Breast epithelium (tissue), 4 donors: Measurements from ENCODE around the gene RAI1. TPM values are rescaled to one million over a fixed set of nuclear protein-coding genes. Genes with fewer than 3 reads are reported as not detected.

ENCODE experiments used
- DNase-seq, 2 donors: peaks; one replicate each; pipeline ENCODE4 v3.0.0-alpha.2; 2019; ENCODE audit warnings: low spot score in 2 of 2
- H3K27ac ChIP-seq, 2 donors: fragments of 200-600 bp; sonication (generic) in 1 of 2; one replicate each; pipeline ENCODE4 v1.5.1; 2016 to 2019; ENCODE audit warnings: mild to moderate bottlenecking in 1 of 2
- H3K27me3 ChIP-seq, 2 donors: fragments of 200-600 bp; sonication (generic) in 1 of 2; one replicate each; pipeline versions ENCODE4 v1.5.1 to v1.6.0; 2017 to 2019; ENCODE audit warnings: control low read depth in 1 of 2, mild to moderate bottlenecking in 1 of 2
- H3K36me3 ChIP-seq: fragments of 200-600 bp; one replicate; pipeline ENCODE4 v1.5.1; 2019
- H3K4me1 ChIP-seq, 2 donors: fragments of 200-600 bp; sonication (generic); one replicate each; pipeline ENCODE4 v1.5.1; 2016 to 2019; ENCODE audit warnings: control low read depth in 1 of 2
- H3K4me3 ChIP-seq, 3 donors: fragments of 200-600 bp; sonication (generic); 1 replicate in 2 of 3; 2 replicates in 1 of 3; pipeline ENCODE4 v1.5.1; 2016 to 2019; ENCODE audit warnings: mild to moderate bottlenecking in 3 of 3, moderate library complexity in 2 of 3
- H3K9me3 ChIP-seq, 2 donors: fragments of 200-600 bp; sonication (generic) in 1 of 2; one replicate each; pipeline ENCODE4 v1.5.1; 2016 to 2019; ENCODE audit warnings: control low read depth in 1 of 2
- CTCF ChIP-seq, 3 donors: fragments of 450-650 bp; IDR thresholded peaks; one replicate each; pipeline ENCODE4 v1.5.1; 2016 to 2017; ENCODE audit warnings: antibody characterized with exemption in 3 of 3, mild to moderate bottlenecking in 3 of 3, moderate library complexity in 3 of 3
- POLR2A ChIP-seq: fragments of 450-650 bp; IDR thresholded peaks from one replicate; pipeline ENCODE4 v1.6.1; 2016; ENCODE audit warnings: antibody characterized with exemption, mild to moderate bottlenecking, moderate library complexity
- POLR2AphosphoS5 ChIP-seq, 3 donors: sonication (generic); formaldehyde crosslinking; IDR thresholded peaks; one replicate each; pipeline ENCODE4 v1.6.1; 2017; ENCODE audit warnings: antibody characterized with exemption in 3 of 3
- intact Hi-C: fragments of 100-400 bp; cut with DNase I; formaldehyde crosslinking; loops from one replicate; pipeline ENCODE4 v1.15.1; 2023; ENCODE audit warnings: low total_unique reads
- total RNA-seq, 3 donors: library from RNA; depleted of rRNA; stranded (reverse); fragments of >200 nt; gene quantifications; one replicate each; pipeline ENCODE4 v1.1.0, GENCODE V29; 2016

RAI1 gene
- total RNA-seq, 3 donors from 2014 or later, result 5.6 to 25.6 (median 20.6) TPM

- Histone ChIP-seq H3K27me3 (no peaks in the 10 kb centered on the region), H3K9me3 (peaks cover 5% of the 10 kb centered on the region in 2 donors), H3K4me1 (no peaks in the 10 kb centered on the region), H3K4me3 (no peak overlapping the region), H3K36me3 (no peaks in the 10 kb centered on the region), H3K27ac (no peak overlapping the region)
- TF ChIP-seq POLR2AphosphoS5 (IDR thresholded peaks at IDR 0.05), result no peak
- TF ChIP-seq POLR2A, result no peak
- TF ChIP-seq CTCF (IDR thresholded peaks at IDR 0.05), result no peak
- intact Hi-C loops, result no loop called here
- no peak for DNase-seq
Observed at GRCh38 chr17:17661134-17661533, 20.1 kb upstream of the RAI1 start.

- intact Hi-C loops, result no loop called here
- TF ChIP-seq POLR2AphosphoS5 (IDR thresholded peaks at IDR 0.05) (no peak), POLR2A (no peak), CTCF (IDR thresholded peaks at IDR 0.05) (no peak)
- no peak for DNase-seq
- H3K9me3 ChIP-seq, result peaks cover 5% of the 10 kb centered on the region in 2 donors
- H3K4me1 ChIP-seq, result no peaks in the 10 kb centered on the region
- no peaks in the 10 kb centered on the region for H3K27me3 ChIP-seq
- H3K27ac ChIP-seq, result no peak overlapping the region
- H3K36me3 ChIP-seq, result no peaks in the 10 kb centered on the region
- H3K4me3 ChIP-seq, result no peak overlapping the region
Observed at GRCh38 chr17:17661834-17662385, 19.3 kb upstream of the RAI1 start.

- no peak for DNase-seq
- Histone ChIP-seq H3K4me3 (no peak overlapping the region), H3K9me3 (peaks cover 5% of the 10 kb centered on the region in 2 donors), H3K27ac (no peak overlapping the region), H3K27me3 (no peaks in the 10 kb centered on the region), H3K36me3 (no peaks in the 10 kb centered on the region), H3K4me1 (no peaks in the 10 kb centered on the region)
- intact Hi-C loops, result no loop called here
- TF ChIP-seq POLR2A (no peak), CTCF (IDR thresholded peaks at IDR 0.05) (no peak), POLR2AphosphoS5 (IDR thresholded peaks at IDR 0.05) (no peak)
Observed at GRCh38 chr17:17663160-17664063, 17.8 kb upstream of the RAI1 start.

- Histone ChIP-seq H3K36me3 (no peaks in the 10 kb centered on the region), H3K4me3 (no peak overlapping the region), H3K9me3 (peaks cover 5% of the 10 kb centered on the region in 2 donors), H3K27me3 (no peaks in the 10 kb centered on the region), H3K27ac (no peak overlapping the region), H3K4me1 (no peaks in the 10 kb centered on the region)
- TF ChIP-seq CTCF (IDR thresholded peaks at IDR 0.05), result no peak
- no peak for TF ChIP-seq POLR2A
- TF ChIP-seq POLR2AphosphoS5 (IDR thresholded peaks at IDR 0.05), result no peak
- DNase-seq, result no peak
- intact Hi-C loops, result no loop called here
Observed at GRCh38 chr17:17664064-17664452, 17.2 kb upstream of the RAI1 start.

GRCh38 chr17:17665255-17665654 lies 16.0 kb upstream of the RAI1 start:
- Histone ChIP-seq H3K4me1 (no peaks in the 10 kb centered on the region), H3K36me3 (no peaks in the 10 kb centered on the region), H3K4me3 (no peak overlapping the region), H3K9me3 (no peaks in the 10 kb centered on the region), H3K27me3 (no peaks in the 10 kb centered on the region), H3K27ac (no peak overlapping the region)
- TF ChIP-seq POLR2A, result no peak
- no peak for TF ChIP-seq POLR2AphosphoS5 (IDR thresholded peaks at IDR 0.05)
- TF ChIP-seq CTCF (IDR thresholded peaks at IDR 0.05), result no peak
- intact Hi-C loops, result no loop called here
- no peak for DNase-seq
